ENCODE data around the gene COL4A1. TPM values are rescaled to one million over a fixed set of nuclear protein-coding genes. Genes with fewer than 3 reads are reported as not detected.
A peak's percentile ranks its signal among the peaks of the same experiment; 100 is the strongest.

COL4A1 gene
- total and polyA plus RNA-seq, 8 donors: 418 to 1,057 (median 547) TPM

DNA sequence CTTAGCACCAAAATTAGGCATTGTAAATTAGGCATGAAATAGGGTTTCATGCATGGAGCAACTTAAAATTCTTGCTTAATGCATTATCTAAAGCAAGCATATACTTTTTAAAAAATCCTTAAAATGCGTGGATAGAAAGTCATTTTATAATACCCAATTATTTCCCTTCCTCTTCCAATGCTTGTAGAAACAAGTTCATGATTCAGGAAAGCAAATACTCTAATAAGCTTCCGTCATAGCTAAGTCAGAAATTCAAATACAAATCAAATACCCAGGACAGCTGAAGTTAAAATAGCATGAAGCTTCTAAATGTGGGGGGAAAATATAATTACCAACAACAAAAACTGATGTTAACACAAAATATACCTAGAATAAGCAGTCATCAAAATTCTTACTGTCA is 89.1 kb downstream of the COL4A1 start:
- Histone ChIP-seq H3K36me3 (peaks cover 0 to 9% of the 10 kb centered on the region in 2 donors), H3K27ac (peak overlapping the region in 1 of 2 donors; percentile 7), H3K27me3 (peaks cover 0 to 8% of the 10 kb centered on the region in 2 donors), H3K4me3 (no peak overlapping the region), H3K4me1 (peaks cover 19 to 24% of the 10 kb centered on the region in 2 donors), H3K9me3 (no peaks in the 10 kb centered on the region)
- intact Hi-C loops (cut with DNase I): no loop called here
- ATAC-seq (no peak), DNase-seq (no peak)
- TF ChIP-seq, protein P1, sequence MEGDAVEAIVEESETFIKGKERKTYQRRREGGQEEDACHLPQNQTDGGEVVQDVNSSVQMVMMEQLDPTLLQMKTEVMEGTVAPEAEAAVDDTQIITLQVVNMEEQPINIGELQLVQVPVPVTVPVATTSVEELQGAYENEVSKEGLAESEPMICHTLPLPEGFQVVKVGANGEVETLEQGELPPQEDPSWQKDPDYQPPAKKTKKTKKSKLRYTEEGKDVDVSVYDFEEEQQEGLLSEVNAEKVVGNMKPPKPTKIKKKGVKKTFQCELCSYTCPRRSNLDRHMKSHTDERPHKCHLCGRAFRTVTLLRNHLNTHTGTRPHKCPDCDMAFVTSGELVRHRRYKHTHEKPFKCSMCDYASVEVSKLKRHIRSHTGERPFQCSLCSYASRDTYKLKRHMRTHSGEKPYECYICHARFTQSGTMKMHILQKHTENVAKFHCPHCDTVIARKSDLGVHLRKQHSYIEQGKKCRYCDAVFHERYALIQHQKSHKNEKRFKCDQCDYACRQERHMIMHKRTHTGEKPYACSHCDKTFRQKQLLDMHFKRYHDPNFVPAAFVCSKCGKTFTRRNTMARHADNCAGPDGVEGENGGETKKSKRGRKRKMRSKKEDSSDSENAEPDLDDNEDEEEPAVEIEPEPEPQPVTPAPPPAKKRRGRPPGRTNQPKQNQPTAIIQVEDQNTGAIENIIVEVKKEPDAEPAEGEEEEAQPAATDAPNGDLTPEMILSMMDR (IDR thresholded peaks at IDR 0.05): no peak

DNA sequence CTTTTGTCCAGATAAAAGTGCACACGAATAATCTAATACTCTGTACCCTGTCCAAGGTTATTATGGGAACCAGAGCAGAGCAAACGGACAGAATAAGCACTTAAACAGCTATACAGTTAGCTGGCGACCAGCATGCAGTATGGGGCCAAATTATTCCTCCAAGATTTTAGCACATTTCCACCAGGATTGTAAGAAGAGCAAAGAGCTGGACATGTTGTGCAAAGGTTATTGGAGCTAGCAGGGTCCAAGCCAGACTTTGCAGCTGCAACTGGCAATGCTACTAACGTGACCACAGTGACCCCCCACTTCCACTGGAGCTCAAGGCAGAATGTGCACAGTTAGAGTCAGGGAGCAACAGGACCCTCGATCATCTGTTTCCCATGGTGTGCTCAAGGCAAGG is 89.9 kb downstream of the COL4A1 start:
- H3K27ac ChIP-seq: peak overlapping the region; percentile 7 to 68
- peaks cover 0 to 8% of the 10 kb centered on the region in 2 donors for H3K27me3 ChIP-seq
- DNase-seq (peak in 2 of 4 donors; percentile 25 to 40), ATAC-seq (no peak)
- H3K4me1 ChIP-seq: peaks cover 17 to 22% of the 10 kb centered on the region in 2 donors
- intact Hi-C loops (cut with DNase I): no loop called here
- H3K36me3 ChIP-seq: peaks cover 0 to 15% of the 10 kb centered on the region in 2 donors
- H3K4me3 ChIP-seq: no peak overlapping the region
- TF ChIP-seq, protein P1 (IDR thresholded peaks at IDR 0.05): no peak
- H3K9me3 ChIP-seq: no peaks in the 10 kb centered on the region

DNA sequence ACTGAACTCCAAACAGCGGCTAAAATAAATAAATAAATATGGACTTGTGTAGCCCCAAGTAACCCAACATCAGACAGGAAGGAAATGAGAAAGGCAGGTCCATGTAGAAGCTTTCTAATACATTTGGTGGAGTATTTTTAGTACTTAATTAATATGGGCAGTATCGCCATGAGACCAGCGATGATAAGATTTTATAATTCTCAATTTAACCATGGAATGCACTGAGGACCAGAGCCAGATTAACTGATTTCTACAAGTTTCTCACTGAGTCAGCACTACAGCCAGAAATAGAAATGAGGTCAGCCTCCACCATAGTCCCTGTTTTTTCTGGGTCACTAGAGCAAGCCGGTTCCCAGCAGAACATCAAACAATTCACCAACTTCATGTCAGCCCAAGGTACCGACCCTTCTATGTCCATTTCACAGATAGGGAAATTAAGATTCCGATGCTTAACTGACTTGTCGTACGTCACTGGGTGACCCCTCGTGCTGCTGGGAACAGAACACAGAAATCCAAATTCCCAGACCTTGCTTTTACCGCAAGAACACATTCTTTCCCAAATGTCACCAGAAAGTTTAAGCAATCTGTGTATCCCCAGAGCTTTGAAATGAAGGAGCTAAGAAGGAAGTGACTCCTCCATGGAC is 90.4 kb downstream of the COL4A1 start:
- intact Hi-C loops (cut with DNase I): no loop called here
- Histone ChIP-seq H3K36me3 (peaks cover 0 to 15% of the 10 kb centered on the region in 2 donors), H3K27me3 (peaks cover 0 to 8% of the 10 kb centered on the region in 2 donors), H3K27ac (peak overlapping the region; percentile 2 to 68), H3K4me3 (no peak overlapping the region), H3K4me1 (peaks cover 11 to 20% of the 10 kb centered on the region in 2 donors), H3K9me3 (no peaks in the 10 kb centered on the region)
- ATAC-seq: peak; percentile 43
- TF ChIP-seq, protein P1 (IDR thresholded peaks at IDR 0.05): no peak
- peak in 2 of 4 donors; percentile 61 to 71 for DNase-seq

DNA sequence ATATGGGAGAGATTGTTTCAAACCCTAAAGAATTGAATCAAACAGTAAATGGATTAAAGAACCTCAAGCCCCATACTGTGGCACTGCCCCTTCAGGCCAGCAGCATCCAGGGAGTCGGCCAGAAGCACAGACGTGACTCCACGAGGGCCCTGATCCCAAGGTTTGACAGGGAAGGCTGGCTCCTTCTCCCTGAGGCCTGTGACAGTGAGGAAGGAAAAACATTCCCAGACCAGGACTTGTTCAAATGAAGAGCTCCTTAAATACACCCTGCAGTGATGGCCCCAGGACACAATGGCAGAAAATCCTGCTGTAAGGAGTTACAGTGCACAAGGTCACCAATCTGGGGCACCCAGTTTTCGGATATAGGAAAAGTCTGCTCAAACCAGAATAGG is 91.0 kb downstream of the COL4A1 start:
- ATAC-seq: no peak
- H3K27me3 ChIP-seq: peaks cover 0 to 8% of the 10 kb centered on the region in 2 donors
- intact Hi-C loops (cut with DNase I): no loop called here

DNA sequence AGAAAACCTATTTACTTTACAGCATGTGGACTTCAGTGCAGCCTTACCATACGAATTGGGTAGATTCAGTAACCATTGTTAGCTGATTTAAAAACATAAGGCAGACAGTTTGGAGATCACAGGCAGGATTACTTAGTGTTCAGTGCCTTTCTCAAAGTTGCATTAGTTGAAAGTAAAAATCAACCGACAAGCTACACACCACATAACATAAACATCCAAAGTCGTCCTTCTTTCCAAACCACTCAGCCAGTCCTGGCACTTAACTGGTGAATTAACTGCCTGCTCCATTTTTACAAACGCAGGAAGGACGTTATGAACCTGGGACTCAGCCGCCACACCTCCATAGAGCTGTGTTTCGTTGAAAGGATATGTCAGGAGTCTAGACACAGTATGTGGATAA is 91.4 kb downstream of the COL4A1 start:
- ATAC-seq: no peak
- no peak for DNase-seq
- H3K27ac ChIP-seq: peak overlapping the region; percentile 2 to 68
- peaks cover 11 to 15% of the 10 kb centered on the region in 2 donors for H3K4me1 ChIP-seq
- H3K4me3 ChIP-seq: no peak overlapping the region
- H3K36me3 ChIP-seq: peaks cover 0 to 21% of the 10 kb centered on the region in 2 donors
- TF ChIP-seq, protein P1 (IDR thresholded peaks at IDR 0.05): no peak
- peaks cover 0 to 8% of the 10 kb centered on the region in 2 donors for H3K27me3 ChIP-seq
- intact Hi-C loops (cut with DNase I): no loop called here
- H3K9me3 ChIP-seq: no peaks in the 10 kb centered on the region

More for the DNA sequence above, 91.0 kb downstream of the COL4A1 start:
- no peak for DNase-seq
- Histone ChIP-seq H3K4me1 (peaks cover 11 to 15% of the 10 kb centered on the region in 2 donors), H3K9me3 (no peaks in the 10 kb centered on the region), H3K36me3 (peaks cover 0 to 20% of the 10 kb centered on the region in 2 donors), H3K27ac (peak overlapping the region; percentile 2 to 68), H3K4me3 (no peak overlapping the region)
- TF ChIP-seq, protein P1 (IDR thresholded peaks at IDR 0.05): no peak
